ENCODE results near the gene C11orf58.

DNA sequence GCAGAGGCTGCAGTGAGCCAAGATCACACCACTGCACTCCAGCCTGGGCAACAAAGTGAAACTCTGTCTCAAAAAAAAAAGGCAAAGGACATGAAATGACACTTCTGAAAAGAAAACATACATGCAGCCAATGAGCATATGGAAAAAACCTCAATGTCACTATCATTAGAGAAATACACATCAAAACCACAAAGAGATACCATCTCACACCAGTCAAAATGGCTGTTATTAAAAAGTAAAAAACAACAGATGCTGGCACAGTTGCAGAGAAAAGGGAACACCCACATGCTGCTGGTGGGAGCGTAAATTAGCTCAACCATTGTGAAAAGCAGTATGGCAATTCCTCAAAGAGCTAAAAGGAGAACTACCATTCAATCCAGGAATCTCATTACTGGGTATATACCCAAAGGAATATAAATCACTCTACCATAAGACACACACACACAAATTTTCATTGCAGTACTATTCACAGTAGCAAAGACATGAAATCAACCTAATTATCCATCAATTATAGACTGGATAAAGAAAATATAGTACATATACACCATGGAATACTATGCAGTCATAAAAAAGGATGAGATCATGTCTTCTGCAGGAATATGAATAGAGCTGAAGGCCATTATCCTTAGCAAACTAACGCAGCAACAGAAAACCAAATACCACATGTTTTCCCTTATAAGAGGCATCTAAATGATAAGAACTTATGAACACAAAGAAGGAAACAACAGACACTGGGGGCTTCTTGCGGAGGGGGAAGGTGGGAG is 15.7 kb upstream of the C11orf58 start:
- TF ChIP-seq, protein P1, sequence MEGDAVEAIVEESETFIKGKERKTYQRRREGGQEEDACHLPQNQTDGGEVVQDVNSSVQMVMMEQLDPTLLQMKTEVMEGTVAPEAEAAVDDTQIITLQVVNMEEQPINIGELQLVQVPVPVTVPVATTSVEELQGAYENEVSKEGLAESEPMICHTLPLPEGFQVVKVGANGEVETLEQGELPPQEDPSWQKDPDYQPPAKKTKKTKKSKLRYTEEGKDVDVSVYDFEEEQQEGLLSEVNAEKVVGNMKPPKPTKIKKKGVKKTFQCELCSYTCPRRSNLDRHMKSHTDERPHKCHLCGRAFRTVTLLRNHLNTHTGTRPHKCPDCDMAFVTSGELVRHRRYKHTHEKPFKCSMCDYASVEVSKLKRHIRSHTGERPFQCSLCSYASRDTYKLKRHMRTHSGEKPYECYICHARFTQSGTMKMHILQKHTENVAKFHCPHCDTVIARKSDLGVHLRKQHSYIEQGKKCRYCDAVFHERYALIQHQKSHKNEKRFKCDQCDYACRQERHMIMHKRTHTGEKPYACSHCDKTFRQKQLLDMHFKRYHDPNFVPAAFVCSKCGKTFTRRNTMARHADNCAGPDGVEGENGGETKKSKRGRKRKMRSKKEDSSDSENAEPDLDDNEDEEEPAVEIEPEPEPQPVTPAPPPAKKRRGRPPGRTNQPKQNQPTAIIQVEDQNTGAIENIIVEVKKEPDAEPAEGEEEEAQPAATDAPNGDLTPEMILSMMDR (IDR thresholded peaks at IDR 0.05 in 8 of 11, conservative IDR thresholded peaks at IDR 0.05 in 3 of 11): no peak
- no peak for TF ChIP-seq POLR2A (IDR thresholded peaks at IDR 0.05)

All from spleen (tissue), 7 donors.